CD4-positive, alpha-beta T cell treated with Interferon alpha-2 for 1 hour (primary cell): Measurements from ENCODE around the gene NTMT1.
"Not testable (repeated sequence)": the region's sequence is repeated elsewhere in the genome, so short reads cannot be mapped to it uniquely, and the experiment has no call there.

ENCODE experiments used
- DNase-seq, 2 donors: peaks; one replicate each; pipeline ENCODE4 v3.0.0-alpha.2; 2020 to 2022

The NTMT1 gene

GRCh38 chr9:129615407-129616285 is 10.3 kb upstream of the NTMT1 start:
- DNase-seq = no peak

GRCh38 chr9:129617167-129617566 is 8.8 kb upstream of the NTMT1 start:
- DNase-seq = no peak

GRCh38 chr9:129619787-129620668 is 5.9 kb upstream of the NTMT1 start:
- no peak for DNase-seq

- no peak for DNase-seq
Measured at GRCh38 chr9:129620669-129621295, 5.2 kb upstream of the NTMT1 start, which contains the start of gene C9orf50. C9orf50 (minus strand) TSS chr9:129621101; CDS start chr9:129620574, 527 bp downstream.

GRCh38 chr9:129623331-129623730 is 2.6 kb upstream of the NTMT1 start:
- no peak for DNase-seq

GRCh38 chr9:129624168-129624759 is 1.7 kb upstream of the NTMT1 start:
- peak; percentile 58 to 75 for DNase-seq

GRCh38 chr9:129624947-129625346 is 1.0 kb upstream of the NTMT1 start:
- DNase-seq = peak; percentile 50 to 58

GRCh38 chr9:129626625-129627284 is 792 bp downstream of the NTMT1 start:
- peak; percentile 30 to 47 for DNase-seq

GRCh38 chr9:129627556-129628440 is 1.8 kb downstream of the NTMT1 start:
- DNase-seq = no peak

- no peak for DNase-seq
Measured at GRCh38 chr9:129628709-129629108, 2.7 kb downstream of the NTMT1 start.

- no peak for DNase-seq
Measured at GRCh38 chr9:129629251-129629820, 3.4 kb downstream of the NTMT1 start.

- no peak for DNase-seq
Measured at GRCh38 chr9:129630967-129631673, 5.2 kb downstream of the NTMT1 start.

- no peak for DNase-seq
Measured at GRCh38 chr9:129631674-129632129, 5.7 kb downstream of the NTMT1 start.

- DNase-seq = no peak
Measured at GRCh38 chr9:129632460-129632859, 6.5 kb downstream of the NTMT1 start.

- no peak for DNase-seq
Measured at GRCh38 chr9:129633207-129633606, 7.2 kb downstream of the NTMT1 start.

GRCh38 chr9:129633848-129634247 is 7.9 kb downstream of the NTMT1 start:
- DNase-seq = no peak

GRCh38 chr9:129635099-129636065 is 9.4 kb downstream of the NTMT1 start:
- no peak for DNase-seq

- not testable (repeated sequence) for DNase-seq
Measured at GRCh38 chr9:129636343-129636742, 10.4 kb downstream of the NTMT1 start.

GRCh38 chr9:129637102-129637501 is 11.1 kb downstream of the NTMT1 start:
- DNase-seq = no peak
